ENCODE measurements around the gene TESPA1.

- TF ChIP-seq CTCF (IDR thresholded peaks at IDR 0.05) (no peak), ZFX (IDR thresholded peaks at IDR 0.05; ENCODE audit: borderline replicate concordance) (no peak)
Observed at GRCh38 chr12:55001198-55001868, 16.8 kb upstream of the TESPA1 start.

All from 22Rv1 (cell line).